Astrocyte (in vitro differentiated cells and primary cell): ENCODE measurements around the gene MAST2. TPM values are rescaled to one million over a fixed set of nuclear protein-coding genes. Genes with fewer than 3 reads are reported as not detected.

ENCODE experiments used
- DNase-seq: peaks from one replicate; pipeline ENCODE4 v3.0.0-alpha.2; 2010; ENCODE audit warnings: low read depth
- FAIRE-seq: peaks from 2 replicates; lab custom pipeline; 2011; peaks lifted over from hg19 to GRCh38; lab: Jason Lieb, UNC
- H2AFZ ChIP-seq: 2 replicates; pipeline ENCODE4 v1.6.0; 2012; ENCODE audit warnings: low read depth, low read length, inconsistent platforms
- H3K27ac ChIP-seq: 2 replicates; pipeline ENCODE4 v1.5.1; 2011; ENCODE audit warnings: low read depth, low read length, inconsistent platforms
- H3K27me3 ChIP-seq: 2 replicates; pipeline ENCODE4 v1.6.0; 2011; ENCODE audit warnings: low read length, inconsistent platforms; ENCODE audit not compliant: insufficient read depth
- H3K36me3 ChIP-seq: 2 replicates; pipeline ENCODE4 v1.5.1; 2011; ENCODE audit warnings: low read length, inconsistent platforms; ENCODE audit not compliant: insufficient read depth
- H3K4me1 ChIP-seq: 2 replicates; pipeline ENCODE4 v1.5.1; 2011; ENCODE audit warnings: low read length, inconsistent platforms; ENCODE audit not compliant: insufficient read depth
- H3K4me2 ChIP-seq: 2 replicates; pipeline ENCODE4 v1.6.0; 2012; ENCODE audit warnings: low read length, inconsistent platforms
- H3K4me3 ChIP-seq: 2 replicates; pipeline ENCODE4 v1.5.1; 2011; ENCODE audit warnings: low read depth, mild to moderate bottlenecking, low read length, inconsistent platforms; ENCODE audit not compliant: insufficient read depth
- H3K79me2 ChIP-seq: 2 replicates; pipeline ENCODE4 v1.6.0; 2012; ENCODE audit warnings: mild to moderate bottlenecking, low read length, inconsistent platforms; ENCODE audit not compliant: insufficient read depth
- H3K9ac ChIP-seq: 2 replicates; pipeline ENCODE4 v1.6.0; 2012; ENCODE audit warnings: mild to moderate bottlenecking, low read length, inconsistent platforms
- H3K9me3 ChIP-seq: 2 replicates; pipeline ENCODE4 v1.5.1; 2012; ENCODE audit warnings: low read depth, mild to moderate bottlenecking, low read length, inconsistent platforms; ENCODE audit not compliant: insufficient read depth
- H4K20me1 ChIP-seq: 2 replicates; pipeline ENCODE4 v1.6.0; 2012; ENCODE audit warnings: low read length, inconsistent platforms; ENCODE audit not compliant: insufficient read depth
- H3K27ac Mint-ChIP-seq: one replicate; pipeline ENCODE4 v1.8.0; 2021; ENCODE audit warnings: mild to moderate bottlenecking, mixed read lengths; ENCODE audit not compliant: unreplicated experiment
- H3K27me3 Mint-ChIP-seq: one replicate; pipeline ENCODE4 v1.8.0; 2021; ENCODE audit warnings: low read depth, mixed read lengths; ENCODE audit not compliant: unreplicated experiment
- H3K36me3 Mint-ChIP-seq: one replicate; pipeline ENCODE4 v1.8.0; 2021; ENCODE audit warnings: low read depth, mixed read lengths; ENCODE audit not compliant: unreplicated experiment
- H3K4me1 Mint-ChIP-seq: one replicate; pipeline ENCODE4 v1.8.0; 2021; ENCODE audit warnings: low read depth, mixed read lengths; ENCODE audit not compliant: unreplicated experiment
- H3K4me3 Mint-ChIP-seq: one replicate; pipeline ENCODE4 v1.8.0; 2021; ENCODE audit warnings: mild to moderate bottlenecking, moderate library complexity, mixed read lengths; ENCODE audit not compliant: unreplicated experiment
- H3K9me3 Mint-ChIP-seq: one replicate; pipeline ENCODE4 v1.8.0; 2021; ENCODE audit warnings: mild to moderate bottlenecking, mixed read lengths; ENCODE audit not compliant: unreplicated experiment
- CTCF ChIP-seq: IDR thresholded peaks from 2 replicates; pipeline ENCODE4 v1.5.1; 2011; ENCODE audit warnings: low read depth, mild to moderate bottlenecking, inconsistent platforms, low read length, moderate library complexity; ENCODE audit not compliant: insufficient read depth
- EZH2 ChIP-seq: IDR thresholded peaks from 2 replicates; pipeline ENCODE4 v1.6.1; 2012; ENCODE audit warnings: mild to moderate bottlenecking, low read length, inconsistent platforms; ENCODE audit not compliant: insufficient read depth
- total RNA-seq: library from RNA; stranded (reverse); gene quantifications from 2 replicates; pipeline ENCODE4 v1.2.1, GENCODE V29; 2021

MAST2 gene
- total RNA-seq, 1 donor from 2014 or later, result 41.0 TPM

- Histone ChIP-seq H3K4me3 (no peak overlapping the region), H3K27ac (no peak overlapping the region), H3K4me1 (peaks cover 14% of the 10 kb centered on the region), H3K9ac (no peak overlapping the region), H3K36me3 (no peaks in the 10 kb centered on the region), H3K9me3 (no peaks in the 10 kb centered on the region), H3K79me2 (peaks cover 10% of the 10 kb centered on the region), H2AFZ (no peak overlapping the region), H3K4me2 (no peak overlapping the region), H3K27me3 (no peaks in the 10 kb centered on the region), H4K20me1 (peaks cover 9% of the 10 kb centered on the region)
- FAIRE-seq (no peak), DNase-seq (no peak)
- Mint-ChIP-seq H3K27me3 (no peaks in the 10 kb centered on the region), H3K9me3 (no peaks in the 10 kb centered on the region), H3K4me1 (peaks cover 15% of the 10 kb centered on the region), H3K27ac (no peak overlapping the region), H3K4me3 (no peak overlapping the region), H3K36me3 (no peaks in the 10 kb centered on the region)
- no peak for TF ChIP-seq EZH2
- TF ChIP-seq CTCF, result no peak
Measured at GRCh38 chr1:45876000-45876617, 72.7 kb downstream of the MAST2 start.

GRCh38 chr1:45877264-45877663 is 73.9 kb downstream of the MAST2 start:
- Mint-ChIP-seq H3K4me1 (peaks cover 7% of the 10 kb centered on the region), H3K4me3 (no peak overlapping the region), H3K27me3 (no peaks in the 10 kb centered on the region), H3K27ac (no peak overlapping the region), H3K36me3 (no peaks in the 10 kb centered on the region), H3K9me3 (no peaks in the 10 kb centered on the region)
- H2AFZ ChIP-seq, result no peak overlapping the region
- no peaks in the 10 kb centered on the region for H3K36me3 ChIP-seq
- no peaks in the 10 kb centered on the region for H3K27me3 ChIP-seq
- TF ChIP-seq EZH2 (no peak), CTCF (no peak)
- no peak overlapping the region for H3K4me3 ChIP-seq
- H3K9ac ChIP-seq, result no peak overlapping the region
- FAIRE-seq (no peak), DNase-seq (no peak)
- no peak overlapping the region for H3K27ac ChIP-seq
- peaks cover 9% of the 10 kb centered on the region for H4K20me1 ChIP-seq
- peaks cover 4% of the 10 kb centered on the region for H3K4me1 ChIP-seq
- H3K4me2 ChIP-seq, result no peak overlapping the region
- peaks cover 10% of the 10 kb centered on the region for H3K79me2 ChIP-seq
- no peaks in the 10 kb centered on the region for H3K9me3 ChIP-seq

- Histone ChIP-seq H3K27ac (no peak overlapping the region), H4K20me1 (peaks cover 9% of the 10 kb centered on the region), H2AFZ (no peak overlapping the region), H3K4me1 (peaks cover 4% of the 10 kb centered on the region), H3K9me3 (no peaks in the 10 kb centered on the region), H3K4me2 (no peak overlapping the region), H3K36me3 (no peaks in the 10 kb centered on the region), H3K9ac (no peak overlapping the region), H3K79me2 (peaks cover 10% of the 10 kb centered on the region), H3K27me3 (no peaks in the 10 kb centered on the region), H3K4me3 (no peak overlapping the region)
- no peaks in the 10 kb centered on the region for H3K27me3 Mint-ChIP-seq
- DNase-seq (no peak), FAIRE-seq (no peak)
- no peak overlapping the region for H3K4me3 Mint-ChIP-seq
- no peaks in the 10 kb centered on the region for H3K9me3 Mint-ChIP-seq
- TF ChIP-seq EZH2 (no peak), CTCF (no peak)
- H3K27ac Mint-ChIP-seq, result no peak overlapping the region
- no peaks in the 10 kb centered on the region for H3K36me3 Mint-ChIP-seq
- peaks cover 21% of the 10 kb centered on the region for H3K4me1 Mint-ChIP-seq
Measured at GRCh38 chr1:45879885-45880598, 76.6 kb downstream of the MAST2 start.
